Measurements from ENCODE around the gene TTC34.

GRCh38 chr1:2607641-2608091, 193.8 kb downstream of the TTC34 start:
- TF ChIP-seq CTCF (conservative IDR thresholded peaks at IDR 0.05 in 1 of 2, IDR thresholded peaks at IDR 0.05 in 1 of 2; ENCODE audit: extremely low read depth in 1 of 2, insufficient read depth in 1 of 2, low read depth in 1 of 2, low read length in 2 of 2), result no peak
- TF ChIP-seq EZH2 (IDR thresholded peaks at IDR 0.05; ENCODE audit: borderline replicate concordance, low read length), result no peak

All from mammary epithelial cell (primary cell).